Measurements from ENCODE around the gene TMEM213. TPM values are rescaled to one million over a fixed set of nuclear protein-coding genes. Genes with fewer than 3 reads are reported as not detected.

The TMEM213 gene
- total and polyA plus RNA-seq, 10 of the 15 experiments (the other 5 are each of a cell fraction or from before 2014, with no cell fraction given) = not detected

DNA sequence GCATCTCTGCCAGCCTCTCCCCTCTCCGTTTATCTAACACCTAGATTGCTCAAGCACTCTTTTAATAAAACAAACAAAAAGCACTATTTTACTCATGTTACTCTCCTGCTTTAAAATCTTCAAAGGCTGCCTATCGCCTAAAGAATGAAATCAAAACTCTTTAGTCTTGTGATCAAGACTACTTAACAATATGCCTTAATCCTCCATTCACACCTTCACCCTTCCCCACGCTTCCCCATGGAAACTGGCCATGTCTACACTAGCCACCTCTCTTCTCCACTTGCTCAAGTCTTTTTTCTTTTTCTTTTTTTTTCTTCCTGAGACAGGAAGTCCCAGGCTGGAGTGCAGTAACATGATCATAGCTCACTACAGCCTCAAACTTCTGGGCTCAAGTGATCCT is 47.8 kb upstream of the TMEM213 start (continued):
- TF ChIP-seq, protein P1, sequence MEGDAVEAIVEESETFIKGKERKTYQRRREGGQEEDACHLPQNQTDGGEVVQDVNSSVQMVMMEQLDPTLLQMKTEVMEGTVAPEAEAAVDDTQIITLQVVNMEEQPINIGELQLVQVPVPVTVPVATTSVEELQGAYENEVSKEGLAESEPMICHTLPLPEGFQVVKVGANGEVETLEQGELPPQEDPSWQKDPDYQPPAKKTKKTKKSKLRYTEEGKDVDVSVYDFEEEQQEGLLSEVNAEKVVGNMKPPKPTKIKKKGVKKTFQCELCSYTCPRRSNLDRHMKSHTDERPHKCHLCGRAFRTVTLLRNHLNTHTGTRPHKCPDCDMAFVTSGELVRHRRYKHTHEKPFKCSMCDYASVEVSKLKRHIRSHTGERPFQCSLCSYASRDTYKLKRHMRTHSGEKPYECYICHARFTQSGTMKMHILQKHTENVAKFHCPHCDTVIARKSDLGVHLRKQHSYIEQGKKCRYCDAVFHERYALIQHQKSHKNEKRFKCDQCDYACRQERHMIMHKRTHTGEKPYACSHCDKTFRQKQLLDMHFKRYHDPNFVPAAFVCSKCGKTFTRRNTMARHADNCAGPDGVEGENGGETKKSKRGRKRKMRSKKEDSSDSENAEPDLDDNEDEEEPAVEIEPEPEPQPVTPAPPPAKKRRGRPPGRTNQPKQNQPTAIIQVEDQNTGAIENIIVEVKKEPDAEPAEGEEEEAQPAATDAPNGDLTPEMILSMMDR (IDR thresholded peaks at IDR 0.05 in 2 of 3, conservative IDR thresholded peaks at IDR 0.05 in 1 of 3; ENCODE audit: control insufficient read depth in 2 of 3, extremely low read depth in 1 of 3, insufficient read depth in 1 of 3, low read depth in 3 of 3, low read length in 3 of 3) = no peak
- no peak for TF ChIP-seq ATF7 (IDR thresholded peaks at IDR 0.05; ENCODE audit: low read depth)

DNA sequence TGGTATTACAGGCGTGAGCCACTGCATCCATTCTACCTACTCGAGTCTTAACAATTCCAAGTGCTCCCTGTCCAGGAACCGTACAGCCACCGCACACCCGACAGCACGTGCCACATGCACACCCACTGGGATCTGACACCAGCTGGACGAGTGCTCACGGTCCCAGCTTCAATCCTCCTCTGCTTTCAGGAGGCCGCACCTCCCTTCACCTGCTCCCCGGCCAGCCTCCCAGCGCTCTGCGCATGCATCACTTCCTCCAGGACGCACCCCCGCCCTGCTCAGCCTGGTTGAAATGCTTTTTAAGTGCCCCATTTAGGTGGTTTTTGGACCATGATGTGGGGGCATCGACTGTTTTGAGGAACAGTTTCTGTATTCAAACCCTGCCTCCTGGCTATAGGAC is 47.3 kb upstream of the TMEM213 start:
- Histone ChIP-seq H3K9me3 (replicated peaks; ENCODE audit: control insufficient read depth, insufficient read depth, low read length) (no peaks in the 10 kb centered on the region; the same call in 2 of the 3 replicates), H3K27ac (ENCODE audit: control insufficient read depth, insufficient read depth) (no peak overlapping the region), H3K4me1 (ENCODE audit: control insufficient read depth, insufficient read depth, low read length) (no peaks in the 10 kb centered on the region), H3K79me2 (ENCODE audit: control insufficient read depth, insufficient read depth, low read length) (no peaks in the 10 kb centered on the region), H3K4me3 (no peak overlapping the region), H3K36me3 (ENCODE audit: control insufficient read depth in 2 of 2, insufficient read depth in 2 of 2, low read length in 1 of 2) (no peaks in the 10 kb centered on the region), H3K9ac (ENCODE audit: control insufficient read depth, insufficient read depth, low read length) (no peak overlapping the region), H3K27me3 (replicated peaks in 1 of 2; ENCODE audit: control insufficient read depth in 2 of 2, insufficient read depth in 2 of 2, low read length in 1 of 2) (no peaks in the 10 kb centered on the region; a peak in 1 of 4 replicates), H4K20me1 (ENCODE audit: control insufficient read depth, insufficient read depth) (no peaks in the 10 kb centered on the region), H3K4me2 (ENCODE audit: control insufficient read depth, insufficient read depth) (no peak overlapping the region), H2AFZ (ENCODE audit: control insufficient read depth, low read depth, low read length) (no peak overlapping the region)
- WGBS (ENCODE audit: insufficient coverage, insufficient replicate concordance, low lambda C conversion rate, missing lambda C conversion rate) = 54% methylated on average over 15 of the region's 15 CpGs
- no TSS peak for BruUV-seq (replicated peaks)
- CTCF ChIA-PET = interaction anchor here (1.6 kb wide), 1 partner anchor 11 kb away, joined by 4 read pairs; no protein-coding TSS in a partner anchor
- intact Hi-C loops (cut with micrococcal nuclease; ENCODE audit: unreplicated experiment) = loop anchor here (5.0 kb wide), 1 partner anchor 117 kb away; no protein-coding TSS in a partner anchor
- ATAC-seq = no peak
- POLR2A ChIA-PET = interaction anchor here (0.6 kb wide), 1 partner anchor 19 kb away, joined by 4 read pairs; no protein-coding TSS in a partner anchor
- no peak for TF ChIP-seq ZNF384 (IDR thresholded peaks at IDR 0.05; ENCODE audit: borderline replicate concordance, low read depth, low read length)
- no peak for TF ChIP-seq MTA3 (IDR thresholded peaks at IDR 0.05; ENCODE audit: borderline replicate concordance, low read length)
- TF ChIP-seq ZNF274 (IDR thresholded peaks at IDR 0.05; ENCODE audit: insufficient read depth, insufficient read length) = no peak
- TF ChIP-seq ASH2L (IDR thresholded peaks at IDR 0.05; ENCODE audit: borderline replicate concordance, low read depth) = no peak
- TF ChIP-seq, protein P2, sequence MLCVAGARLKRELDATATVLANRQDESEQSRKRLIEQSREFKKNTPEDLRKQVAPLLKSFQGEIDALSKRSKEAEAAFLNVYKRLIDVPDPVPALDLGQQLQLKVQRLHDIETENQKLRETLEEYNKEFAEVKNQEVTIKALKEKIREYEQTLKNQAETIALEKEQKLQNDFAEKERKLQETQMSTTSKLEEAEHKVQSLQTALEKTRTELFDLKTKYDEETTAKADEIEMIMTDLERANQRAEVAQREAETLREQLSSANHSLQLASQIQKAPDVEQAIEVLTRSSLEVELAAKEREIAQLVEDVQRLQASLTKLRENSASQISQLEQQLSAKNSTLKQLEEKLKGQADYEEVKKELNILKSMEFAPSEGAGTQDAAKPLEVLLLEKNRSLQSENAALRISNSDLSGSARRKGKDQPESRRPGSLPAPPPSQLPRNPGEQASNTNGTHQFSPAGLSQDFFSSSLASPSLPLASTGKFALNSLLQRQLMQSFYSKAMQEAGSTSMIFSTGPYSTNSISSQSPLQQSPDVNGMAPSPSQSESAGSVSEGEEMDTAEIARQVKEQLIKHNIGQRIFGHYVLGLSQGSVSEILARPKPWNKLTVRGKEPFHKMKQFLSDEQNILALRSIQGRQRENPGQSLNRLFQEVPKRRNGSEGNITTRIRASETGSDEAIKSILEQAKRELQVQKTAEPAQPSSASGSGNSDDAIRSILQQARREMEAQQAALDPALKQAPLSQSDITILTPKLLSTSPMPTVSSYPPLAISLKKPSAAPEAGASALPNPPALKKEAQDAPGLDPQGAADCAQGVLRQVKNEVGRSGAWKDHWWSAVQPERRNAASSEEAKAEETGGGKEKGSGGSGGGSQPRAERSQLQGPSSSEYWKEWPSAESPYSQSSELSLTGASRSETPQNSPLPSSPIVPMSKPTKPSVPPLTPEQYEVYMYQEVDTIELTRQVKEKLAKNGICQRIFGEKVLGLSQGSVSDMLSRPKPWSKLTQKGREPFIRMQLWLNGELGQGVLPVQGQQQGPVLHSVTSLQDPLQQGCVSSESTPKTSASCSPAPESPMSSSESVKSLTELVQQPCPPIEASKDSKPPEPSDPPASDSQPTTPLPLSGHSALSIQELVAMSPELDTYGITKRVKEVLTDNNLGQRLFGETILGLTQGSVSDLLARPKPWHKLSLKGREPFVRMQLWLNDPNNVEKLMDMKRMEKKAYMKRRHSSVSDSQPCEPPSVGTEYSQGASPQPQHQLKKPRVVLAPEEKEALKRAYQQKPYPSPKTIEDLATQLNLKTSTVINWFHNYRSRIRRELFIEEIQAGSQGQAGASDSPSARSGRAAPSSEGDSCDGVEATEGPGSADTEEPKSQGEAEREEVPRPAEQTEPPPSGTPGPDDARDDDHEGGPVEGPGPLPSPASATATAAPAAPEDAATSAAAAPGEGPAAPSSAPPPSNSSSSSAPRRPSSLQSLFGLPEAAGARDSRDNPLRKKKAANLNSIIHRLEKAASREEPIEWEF (IDR thresholded peaks at IDR 0.05; ENCODE audit: insufficient replicate concordance, low read depth, low read length) = no peak
- TF ChIP-seq CBX3 (IDR thresholded peaks at IDR 0.05; ENCODE audit: borderline replicate concordance, low read depth) = no peak
- no peak for TF ChIP-seq IRF4 (IDR thresholded peaks at IDR 0.05; ENCODE audit: low read depth, low read length)
- no peak for TF ChIP-seq ZNF24 (IDR thresholded peaks at IDR 0.05)
- no peak for TF ChIP-seq SIN3A (IDR thresholded peaks at IDR 0.05; ENCODE audit: low read depth, low read length)
- TF ChIP-seq MTA2 (IDR thresholded peaks at IDR 0.05; ENCODE audit: low read depth) = no peak
- no peak for TF ChIP-seq TCF3 (IDR thresholded peaks at IDR 0.05; ENCODE audit: borderline replicate concordance, insufficient read depth, low read depth, low read length)
- no peak for TF ChIP-seq SRF (IDR thresholded peaks at IDR 0.05; ENCODE audit: low read depth in 2 of 2, low read length in 2 of 2)
- no peak for TF ChIP-seq NFYB (IDR thresholded peaks at IDR 0.05; ENCODE audit: insufficient read depth, low read depth, low read length)
- DNase-seq (ENCODE audit: low read depth, low spot score) = no peak
- RAD21 ChIA-PET (ENCODE audit: unreplicated experiment) = no interaction called here
- SMC1A ChIA-PET (ENCODE audit: uncharacterized antibody, unreplicated experiment) = no interaction called here
- no peak for FAIRE-seq
- in situ Hi-C loops (cut with MboI) = no loop called here
